Occipital lobe (tissue), 2 donors: ENCODE measurements around the gene SH3RF1. TPM values are rescaled to one million over a fixed set of nuclear protein-coding genes. Genes with fewer than 3 reads are reported as not detected.

Experiments used
- DNase-seq: peaks from one replicate; lab custom pipeline; 2025; lab: John Stamatoyannopoulos, UW
- total RNA-seq: library from RNA; depleted of rRNA; stranded (reverse); fragments of >200 nt; gene quantifications from one replicate; pipeline ENCODE4 v1.2.3, GENCODE V29; 2014

The SH3RF1 gene
- total RNA-seq, 1 donor from 2014 or later: 8.1 TPM

GRCh38 chr4:169164669-169165415 lies 105.9 kb downstream of the SH3RF1 start:
- DNase-seq: no peak

- no peak for DNase-seq
Observed at GRCh38 chr4:169163947-169164668, 106.6 kb downstream of the SH3RF1 start.

DNA sequence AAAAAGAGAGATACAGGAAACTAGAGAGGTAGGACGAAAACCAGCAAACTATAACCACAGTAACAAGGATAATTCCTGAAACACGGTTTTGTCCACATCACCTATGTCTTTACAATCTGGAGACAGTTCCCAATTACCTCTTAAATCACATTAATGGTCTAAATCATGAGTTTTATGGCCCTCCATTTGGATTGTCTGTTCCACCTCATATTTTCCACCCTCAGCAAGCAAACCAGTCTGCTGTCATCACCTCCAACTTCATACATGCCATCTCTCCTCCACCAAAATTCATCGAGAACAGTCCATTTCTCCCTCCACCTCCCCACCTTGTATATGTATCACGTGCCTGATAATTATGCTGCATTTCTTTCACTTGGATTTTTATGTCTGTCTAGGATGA lies 107.3 kb downstream of the SH3RF1 start:
- no peak for DNase-seq

DNA sequence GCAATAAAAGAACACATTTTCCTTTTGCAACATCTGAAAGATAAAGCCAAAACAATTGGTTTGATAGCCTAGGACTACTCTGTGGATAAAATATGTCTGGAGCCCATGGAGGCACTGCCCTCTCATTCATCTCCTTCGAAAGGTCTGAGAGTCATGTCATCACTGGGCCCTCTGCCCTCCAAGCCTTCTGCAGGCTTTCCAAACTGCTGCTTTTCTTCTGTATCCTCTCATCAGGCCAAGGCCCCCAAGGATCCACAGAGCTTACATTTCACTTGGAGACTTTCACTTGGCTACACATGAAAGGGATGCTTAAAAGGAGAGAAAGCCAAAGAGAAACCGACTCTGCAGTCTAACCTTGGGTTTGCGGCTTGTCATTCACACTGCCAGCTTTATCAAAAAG lies 109.9 kb downstream of the SH3RF1 start:
- DNase-seq: no peak

GRCh38 chr4:169159624-169160171 lies 111.1 kb downstream of the SH3RF1 start:
- DNase-seq: no peak

DNA sequence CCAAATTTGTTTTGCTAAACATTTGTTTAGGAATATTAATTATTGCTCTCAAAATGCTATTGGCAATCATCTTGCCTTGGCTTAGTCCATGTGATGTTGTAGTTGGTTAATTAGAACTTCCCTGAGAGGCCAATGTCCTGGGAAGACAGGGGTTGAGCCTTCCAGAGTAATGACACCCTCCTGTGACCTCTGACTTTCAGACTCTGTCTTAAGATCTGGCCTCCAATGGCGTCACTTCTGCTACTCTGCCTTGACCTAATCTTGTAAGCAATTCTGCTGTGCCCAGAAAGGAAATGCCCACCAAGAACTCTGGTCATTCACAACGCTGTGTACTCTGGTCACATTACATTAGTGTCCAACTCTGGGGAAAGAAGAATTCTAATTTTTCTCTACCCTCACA lies 111.9 kb downstream of the SH3RF1 start:
- DNase-seq: no peak

DNA sequence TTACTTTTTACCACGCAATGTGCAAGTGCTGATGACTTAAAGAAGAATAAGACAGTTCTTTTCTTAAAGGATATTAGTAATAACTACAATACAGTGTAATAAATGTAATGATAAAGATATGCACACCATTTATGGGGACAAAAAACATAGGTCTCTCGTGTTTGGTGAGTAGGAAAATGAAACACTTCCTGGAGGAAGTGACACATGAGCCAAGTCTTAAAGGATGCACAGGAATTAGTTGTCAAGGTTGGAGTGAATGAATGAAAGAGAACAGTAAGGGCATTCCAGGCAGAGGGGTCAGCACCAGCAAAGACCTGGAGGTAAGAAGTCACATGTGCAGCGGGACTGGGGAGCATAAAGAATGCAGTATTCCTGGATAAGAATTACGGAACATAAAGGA lies 112.7 kb downstream of the SH3RF1 start:
- no peak for DNase-seq

DNA sequence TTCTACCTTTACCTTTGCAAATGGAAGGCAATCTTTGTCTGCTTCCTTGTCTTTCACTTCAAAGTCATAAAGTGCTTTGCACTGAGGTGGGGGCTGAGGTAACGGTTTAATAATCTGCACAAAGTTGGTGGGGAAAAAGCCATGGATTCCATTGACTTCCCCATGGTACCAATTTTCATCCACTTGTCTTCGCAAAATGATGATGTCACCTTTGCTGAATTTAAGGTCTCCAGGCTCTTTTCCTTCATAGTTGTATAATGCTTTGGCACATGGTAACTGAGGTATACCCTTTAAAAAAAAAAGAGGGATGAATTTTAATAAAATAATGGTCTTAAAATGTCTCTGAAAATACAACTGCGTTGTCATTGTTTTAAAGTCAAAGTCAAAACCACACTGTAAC lies 114.4 kb downstream of the SH3RF1 start:
- no peak for DNase-seq

GRCh38 chr4:169154121-169154520 lies 116.6 kb downstream of the SH3RF1 start:
- no peak for DNase-seq

DNA sequence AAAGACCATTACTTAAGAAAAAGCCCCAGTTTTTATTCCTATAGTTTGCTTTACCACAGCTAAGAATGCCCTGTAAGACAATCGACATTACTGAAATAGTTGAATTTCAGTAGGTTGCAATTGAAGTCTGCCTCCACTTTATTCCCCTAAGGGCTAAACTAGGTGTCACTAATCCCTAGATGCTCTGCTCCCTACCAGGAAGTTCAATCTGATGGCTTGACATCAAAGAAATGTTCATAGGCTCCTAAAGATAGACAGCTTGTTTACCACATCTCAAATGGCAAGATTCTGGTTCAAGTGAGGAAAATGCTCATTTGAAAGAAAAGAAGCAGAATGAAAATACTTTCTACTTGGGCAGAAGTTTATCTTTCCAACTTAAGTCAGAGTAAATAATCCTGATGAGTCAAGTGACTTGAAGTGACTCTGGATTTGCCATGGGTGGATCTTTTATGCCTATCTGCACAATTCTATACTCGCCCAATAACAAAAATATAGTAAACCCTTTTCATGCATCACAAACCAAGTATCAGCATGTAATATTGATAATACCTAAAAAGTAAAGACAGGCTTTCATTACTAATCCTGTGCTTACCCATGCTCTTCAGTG lies 117.2 kb downstream of the SH3RF1 start:
- no peak for DNase-seq

DNA sequence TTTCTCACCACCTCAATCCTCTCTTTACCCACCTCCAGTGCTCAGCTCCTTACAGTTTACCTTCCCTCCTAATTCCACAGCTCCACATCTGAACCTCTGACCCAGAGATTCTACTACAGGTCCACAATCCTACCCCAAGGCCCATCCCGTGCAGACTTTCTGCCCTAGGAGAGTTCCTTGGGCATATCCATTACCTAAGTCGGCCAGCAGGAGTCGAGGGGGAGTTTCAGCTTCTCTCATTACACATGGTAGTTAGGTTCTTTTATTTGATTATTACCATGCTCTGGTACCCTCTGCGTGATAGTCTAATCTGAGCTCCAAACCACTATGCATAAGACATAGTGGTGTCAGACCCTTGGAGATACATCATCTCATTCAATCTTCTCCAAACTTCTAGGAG lies 117.9 kb downstream of the SH3RF1 start:
- no peak for DNase-seq

GRCh38 chr4:169152098-169152497 lies 118.7 kb downstream of the SH3RF1 start:
- no peak for DNase-seq

- DNase-seq: no peak
Observed at GRCh38 chr4:169151671-169152070, 119.1 kb downstream of the SH3RF1 start.

DNA sequence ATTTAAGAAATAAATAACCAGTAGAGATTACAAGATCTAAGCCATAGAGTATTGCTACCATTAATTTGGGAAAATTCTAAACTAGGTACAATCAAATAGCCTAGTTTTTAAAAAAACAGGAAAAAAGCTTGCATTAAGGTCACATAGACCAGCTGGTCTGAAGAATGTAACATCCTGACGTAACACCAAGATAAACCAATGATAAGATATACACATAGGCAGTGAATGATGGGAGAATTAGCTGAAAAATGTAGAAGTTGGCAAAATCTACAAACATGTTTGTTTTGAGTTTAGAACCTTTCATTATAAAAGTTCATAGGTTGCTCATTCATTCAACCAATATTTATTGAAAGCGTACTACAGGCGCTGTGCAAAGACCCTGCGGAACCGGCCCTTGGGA lies 120.0 kb downstream of the SH3RF1 start:
- no peak for DNase-seq

- no peak for DNase-seq
Observed at GRCh38 chr4:169148885-169149284, 121.9 kb downstream of the SH3RF1 start.

DNA sequence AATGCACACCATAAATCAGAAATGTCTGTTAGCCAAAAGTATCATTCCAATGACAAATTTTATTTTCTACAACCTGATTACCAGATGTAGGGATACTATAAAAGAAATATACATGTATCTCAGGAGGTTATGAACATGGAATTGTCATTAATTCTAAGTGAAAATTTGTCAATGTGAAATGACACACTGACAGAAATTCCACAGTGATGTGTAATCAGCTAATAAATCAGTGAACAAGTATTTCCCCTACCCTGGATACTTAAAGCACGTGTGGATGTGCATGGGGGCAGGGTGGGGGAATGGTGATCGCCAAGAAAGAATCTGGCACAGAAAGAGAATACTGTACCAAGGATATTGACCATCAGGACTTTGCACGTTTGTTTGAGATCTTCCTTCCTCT lies 123.6 kb downstream of the SH3RF1 start:
- DNase-seq: no peak

GRCh38 chr4:169144061-169144600 lies 126.6 kb downstream of the SH3RF1 start:
- no peak for DNase-seq

- peak; percentile 10 for DNase-seq
Observed at GRCh38 chr4:169143335-169143734, 127.4 kb downstream of the SH3RF1 start.

DNA sequence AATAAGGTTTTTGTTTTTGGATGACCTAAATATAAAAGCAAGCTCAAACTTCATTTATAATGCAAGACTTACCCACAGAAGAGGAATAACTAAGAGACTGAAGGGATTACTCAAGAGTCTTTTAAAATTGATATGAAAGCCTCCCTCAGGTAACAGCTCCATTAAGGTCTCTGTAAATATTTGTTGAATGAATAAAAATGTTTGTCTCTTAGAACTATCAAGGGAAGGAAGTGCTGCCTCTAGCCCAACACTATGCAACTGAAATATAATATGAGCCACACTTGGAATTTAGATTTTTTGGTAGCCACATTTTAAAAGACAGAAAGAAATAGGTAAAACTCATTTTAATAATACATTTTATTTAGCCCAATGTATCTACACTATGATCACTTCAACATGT lies 127.8 kb downstream of the SH3RF1 start:
- no peak for DNase-seq

DNA sequence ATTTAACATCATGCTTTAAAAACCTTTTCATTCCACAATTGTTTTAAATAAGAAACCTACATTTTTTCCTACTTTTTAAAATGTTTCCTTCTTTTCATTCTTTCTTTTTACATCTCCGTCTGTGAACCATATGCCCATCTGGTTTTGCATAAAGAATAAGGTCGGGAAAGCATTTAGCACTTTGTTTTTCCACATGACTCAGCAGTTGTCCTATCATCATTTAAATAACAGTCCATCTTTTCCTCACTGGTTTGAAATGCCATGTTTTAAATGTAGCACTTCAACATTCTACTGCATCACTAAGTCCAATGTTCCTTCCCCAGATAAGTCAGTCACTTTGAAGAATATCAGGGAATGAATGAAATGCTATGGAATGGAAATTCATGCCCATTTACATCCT lies 128.4 kb downstream of the SH3RF1 start:
- no peak for DNase-seq

DNA sequence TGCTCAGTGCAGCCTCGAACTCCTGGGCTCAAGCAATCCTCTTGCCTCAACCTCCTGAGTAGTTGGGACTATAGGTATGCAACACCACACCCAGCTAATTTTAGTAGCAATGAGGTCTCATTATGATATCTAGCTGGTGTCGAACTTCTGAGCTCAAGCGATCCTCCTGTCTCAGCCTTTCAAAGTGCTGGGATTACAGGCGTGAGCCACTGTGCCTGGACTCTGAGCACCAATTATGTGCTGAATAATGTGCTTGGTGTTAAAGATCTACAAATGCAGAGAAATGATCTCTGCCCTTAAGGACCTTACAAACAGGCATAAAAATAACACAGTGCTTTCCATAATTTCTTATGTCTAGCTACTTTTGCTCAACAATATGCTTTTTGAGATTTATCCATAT lies 131.7 kb downstream of the SH3RF1 start:
- no peak for DNase-seq

DNA sequence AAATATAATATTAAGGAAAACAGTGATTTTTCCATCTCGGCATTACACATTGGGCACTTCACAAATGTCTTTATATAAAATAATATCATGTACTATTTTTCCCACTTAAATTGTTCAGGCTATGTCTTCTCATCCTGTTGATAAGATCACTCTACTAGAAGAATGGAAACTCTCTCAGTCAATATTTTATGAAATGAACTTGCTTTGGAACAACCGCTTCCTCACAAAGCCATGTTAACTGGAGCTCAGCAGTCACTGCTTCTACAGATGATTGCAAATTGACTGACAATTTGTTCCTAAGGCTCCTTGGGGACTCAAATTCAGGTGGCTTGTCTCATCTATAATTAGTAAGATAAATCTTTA lies 133.2 kb downstream of the SH3RF1 start:
- no peak for DNase-seq
